Measurements from ENCODE around the gene RANBP10.
"Not testable (repeated sequence)": the region's sequence is repeated elsewhere in the genome, so short reads cannot be mapped to it uniquely, and the experiment has no call there.

RANBP10 gene

DNA sequence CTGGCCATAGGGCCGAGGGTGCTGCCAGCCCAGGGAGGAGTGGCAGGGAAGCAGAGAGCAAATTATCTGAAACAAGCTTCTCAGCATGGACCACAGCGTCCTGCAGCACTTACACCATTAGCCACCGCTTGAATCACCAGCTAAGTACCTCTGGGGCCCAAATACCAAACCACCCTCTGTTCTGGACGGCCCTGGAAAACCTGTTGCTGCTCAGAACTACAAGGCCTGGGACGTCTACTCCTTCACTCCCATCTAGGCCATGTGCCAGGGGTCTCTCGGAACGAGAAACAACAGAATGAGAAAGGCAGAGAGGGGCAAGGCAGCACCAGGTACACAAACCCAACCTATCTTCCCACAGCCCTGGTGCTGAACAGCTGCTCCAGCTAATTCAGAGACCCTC, 47.4 kb downstream of the RANBP10 start:
- no peak overlapping the region for H3K9ac ChIP-seq (ENCODE audit: low read depth, low read length)
- no peaks in the 10 kb centered on the region for H3K9me3 ChIP-seq (replicated peaks; ENCODE audit: low read length)
- no peaks in the 10 kb centered on the region for H3K4me1 ChIP-seq (ENCODE audit: control insufficient read depth, insufficient read depth, low read length)
- no peak overlapping the region for H3K4me3 ChIP-seq (ENCODE audit: low read length)
- no peaks in the 10 kb centered on the region for H3K27me3 ChIP-seq (ENCODE audit: control insufficient read depth, insufficient read depth, low read length)
- H3K36me3 ChIP-seq (ENCODE audit: insufficient read depth, low read length): peaks cover 3% of the 10 kb centered on the region
- no peak overlapping the region for H3K4me2 ChIP-seq (ENCODE audit: low read length)

DNA sequence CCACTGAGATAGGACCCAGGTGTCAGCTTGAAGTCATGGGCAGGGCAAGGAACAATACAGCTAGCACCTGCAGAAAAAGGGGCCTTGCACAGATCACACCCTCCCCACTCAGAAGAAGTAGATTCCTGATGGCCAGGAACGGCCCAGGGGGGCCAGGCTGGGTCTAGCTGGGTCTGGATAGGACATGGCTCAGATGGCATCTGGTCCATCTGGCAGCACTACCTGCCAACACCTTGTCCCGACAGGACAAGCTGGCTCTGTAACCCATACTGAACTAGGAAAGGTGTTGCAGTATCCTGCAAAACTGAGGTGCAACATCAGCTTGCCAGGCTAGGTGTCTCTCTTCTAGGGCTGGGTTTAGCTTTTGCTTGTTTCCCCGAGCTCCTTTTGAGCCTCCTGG, 48.4 kb downstream of the RANBP10 start:
- Histone ChIP-seq H3K4me3 (ENCODE audit: low read length) (no peak overlapping the region), H3K9me3 (replicated peaks; ENCODE audit: low read length) (no peaks in the 10 kb centered on the region), H3K27me3 (ENCODE audit: control insufficient read depth, insufficient read depth, low read length) (no peaks in the 10 kb centered on the region), H3K4me1 (ENCODE audit: control insufficient read depth, insufficient read depth, low read length) (no peaks in the 10 kb centered on the region), H3K36me3 (ENCODE audit: insufficient read depth, low read length) (peaks cover 3% of the 10 kb centered on the region), H3K9ac (ENCODE audit: low read depth, low read length) (no peak overlapping the region), H3K4me2 (ENCODE audit: low read length) (no peak overlapping the region)

DNA sequence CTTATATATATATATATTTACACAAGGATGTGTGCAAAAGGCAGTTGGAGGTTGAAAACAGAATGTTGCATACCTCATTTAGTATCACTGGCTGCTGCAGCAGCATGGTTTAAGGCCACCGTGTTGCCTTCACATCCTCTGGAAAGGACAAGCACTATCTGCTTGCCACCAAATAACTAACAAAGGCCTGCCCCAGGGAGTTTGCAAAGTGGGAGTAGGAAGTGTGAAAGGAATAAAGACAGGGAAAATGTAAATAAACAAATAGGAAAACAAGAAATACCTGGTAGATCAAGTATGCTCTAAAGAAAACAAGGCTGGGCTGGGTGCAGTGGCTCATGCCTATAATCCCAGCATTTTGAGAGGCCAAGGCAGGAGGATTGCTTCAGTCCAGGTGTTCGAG, 53.7 kb downstream of the RANBP10 start:
- Histone ChIP-seq H3K4me3 (ENCODE audit: low read length) (no peak overlapping the region), H3K4me1 (ENCODE audit: control insufficient read depth, insufficient read depth, low read length) (no peaks in the 10 kb centered on the region), H3K4me2 (ENCODE audit: low read length) (no peak overlapping the region), H3K36me3 (ENCODE audit: insufficient read depth, low read length) (no peaks in the 10 kb centered on the region), H3K27me3 (ENCODE audit: control insufficient read depth, insufficient read depth, low read length) (no peaks in the 10 kb centered on the region), H3K9me3 (replicated peaks; ENCODE audit: low read length) (no peaks in the 10 kb centered on the region), H3K9ac (ENCODE audit: low read depth, low read length) (no peak overlapping the region)

DNA sequence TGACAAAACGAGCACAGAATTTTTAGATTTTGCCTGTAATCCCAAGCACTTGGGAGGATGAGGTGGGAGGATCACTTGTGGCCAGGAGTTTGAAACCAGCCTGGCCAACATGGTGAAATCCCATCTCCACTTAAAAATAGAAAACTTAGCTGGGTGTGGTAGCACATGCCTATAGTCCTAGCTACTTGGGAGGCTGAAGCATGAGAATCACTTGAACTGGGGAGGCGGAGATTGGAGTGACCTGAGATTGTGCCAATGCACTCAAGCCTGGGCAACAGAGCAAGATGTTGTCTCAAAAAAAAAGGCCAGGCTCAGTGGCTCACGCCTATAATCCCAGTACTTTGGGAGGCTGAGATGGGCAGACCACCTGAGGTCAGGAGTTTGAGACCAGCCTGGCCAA, 55.0 kb downstream of the RANBP10 start:
- H3K9ac ChIP-seq (ENCODE audit: low read depth, low read length); H3K4me1 ChIP-seq (ENCODE audit: control insufficient read depth, insufficient read depth, low read length); H3K4me3 ChIP-seq (ENCODE audit: low read length); H3K9me3 ChIP-seq (replicated peaks; ENCODE audit: low read length); H3K4me2 ChIP-seq (ENCODE audit: low read length); H3K27me3 ChIP-seq (ENCODE audit: control insufficient read depth, insufficient read depth, low read length); H3K36me3 ChIP-seq (ENCODE audit: insufficient read depth, low read length): not testable (repeated sequence)

DNA sequence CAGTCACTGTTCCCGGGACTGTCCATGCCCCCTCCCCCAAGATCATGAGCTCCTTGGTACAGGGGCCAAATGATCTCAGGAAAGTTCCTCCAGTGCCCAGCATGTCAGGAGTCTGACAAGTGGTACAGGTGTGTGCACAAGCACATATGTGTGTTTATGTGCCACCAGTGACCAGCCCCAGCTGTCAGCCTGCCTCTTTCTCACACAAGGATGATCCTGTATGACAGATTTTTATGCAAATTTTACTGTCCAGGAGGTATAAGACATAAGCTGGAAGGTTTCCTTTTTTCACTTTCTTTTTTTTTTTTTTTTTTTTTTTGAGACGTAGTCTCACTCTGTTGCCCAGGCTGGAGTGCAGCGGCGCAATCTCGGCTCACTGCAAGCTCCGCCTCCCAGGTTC, 55.9 kb downstream of the RANBP10 start:
- H3K9me3 ChIP-seq (replicated peaks; ENCODE audit: low read length): no peaks in the 10 kb centered on the region
- H3K36me3 ChIP-seq (ENCODE audit: insufficient read depth, low read length): no peaks in the 10 kb centered on the region
- no peak overlapping the region for H3K9ac ChIP-seq (ENCODE audit: low read depth, low read length)
- H3K27me3 ChIP-seq (ENCODE audit: control insufficient read depth, insufficient read depth, low read length): no peaks in the 10 kb centered on the region
- H3K4me2 ChIP-seq (ENCODE audit: low read length): no peak overlapping the region
- no peak overlapping the region for H3K4me3 ChIP-seq (ENCODE audit: low read length)
- no peaks in the 10 kb centered on the region for H3K4me1 ChIP-seq (ENCODE audit: control insufficient read depth, insufficient read depth, low read length)

DNA sequence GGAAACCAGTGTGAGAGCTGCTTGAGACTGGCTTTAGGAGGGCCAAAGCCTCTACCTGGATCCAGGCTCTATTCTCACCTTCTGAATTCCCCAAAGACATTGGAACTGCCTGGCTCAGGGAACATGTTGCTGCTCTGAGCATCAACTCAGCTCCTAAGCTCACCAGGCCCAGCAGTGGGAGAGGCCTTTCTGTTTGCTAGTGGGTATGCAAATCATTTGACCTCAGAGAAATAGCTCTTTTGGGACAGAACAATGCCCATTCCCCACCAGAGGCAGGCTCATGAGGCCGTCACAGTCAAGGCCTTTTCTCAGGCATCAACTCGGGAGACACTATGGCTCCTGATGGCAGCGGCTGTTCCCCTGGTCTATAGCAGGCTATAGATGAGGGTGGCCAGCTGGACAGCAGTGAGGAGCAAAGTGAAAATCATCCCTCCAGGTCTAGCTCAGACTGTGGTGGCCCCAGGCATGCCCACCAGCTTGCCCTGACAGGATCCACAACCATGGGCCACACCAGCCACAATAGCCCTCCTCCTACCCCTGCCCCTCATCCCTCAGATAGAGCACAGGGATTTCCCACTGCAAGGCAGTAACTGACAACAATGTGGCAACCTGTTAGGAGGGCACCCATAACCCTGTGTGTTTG, 56.8 kb downstream of the RANBP10 start:
- H3K4me2 ChIP-seq (ENCODE audit: low read length): no peak overlapping the region
- H3K27me3 ChIP-seq (ENCODE audit: control insufficient read depth, insufficient read depth, low read length): no peaks in the 10 kb centered on the region
- no peaks in the 10 kb centered on the region for H3K4me1 ChIP-seq (ENCODE audit: control insufficient read depth, insufficient read depth, low read length)
- H3K36me3 ChIP-seq (ENCODE audit: insufficient read depth, low read length): no peaks in the 10 kb centered on the region
- H3K9me3 ChIP-seq (replicated peaks; ENCODE audit: low read length): no peaks in the 10 kb centered on the region
- H3K9ac ChIP-seq (ENCODE audit: low read depth, low read length): no peak overlapping the region
- no peak overlapping the region for H3K4me3 ChIP-seq (ENCODE audit: low read length)

DNA sequence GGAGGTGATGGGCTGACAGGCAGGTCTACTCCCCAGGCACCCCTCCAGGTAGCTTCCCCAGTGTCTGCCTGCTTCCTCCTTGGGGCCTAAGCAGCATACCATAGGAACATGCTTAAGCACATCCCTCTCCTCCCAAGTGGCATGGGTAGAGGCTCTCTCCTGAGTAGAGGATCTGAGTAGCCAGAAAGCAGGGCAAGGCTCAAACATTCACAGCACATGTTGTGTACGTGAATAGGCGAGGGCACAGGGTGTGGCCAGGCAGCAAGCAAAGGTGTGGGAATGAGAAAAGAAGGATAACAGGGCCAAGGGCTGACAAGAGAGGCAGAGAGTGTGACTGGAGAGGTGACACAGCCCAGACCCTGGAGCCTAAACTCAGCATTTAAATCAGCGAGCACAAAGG, 57.5 kb downstream of the RANBP10 start:
- peaks cover 4% of the 10 kb centered on the region for H3K36me3 ChIP-seq (ENCODE audit: insufficient read depth, low read length)
- no peaks in the 10 kb centered on the region for H3K4me1 ChIP-seq (ENCODE audit: control insufficient read depth, insufficient read depth, low read length)
- no peaks in the 10 kb centered on the region for H3K9me3 ChIP-seq (replicated peaks; ENCODE audit: low read length)
- H3K9ac ChIP-seq (ENCODE audit: low read depth, low read length): no peak overlapping the region
- H3K27me3 ChIP-seq (ENCODE audit: control insufficient read depth, insufficient read depth, low read length): no peaks in the 10 kb centered on the region
- no peak overlapping the region for H3K4me3 ChIP-seq (ENCODE audit: low read length)
- H3K4me2 ChIP-seq (ENCODE audit: low read length): no peak overlapping the region

DNA sequence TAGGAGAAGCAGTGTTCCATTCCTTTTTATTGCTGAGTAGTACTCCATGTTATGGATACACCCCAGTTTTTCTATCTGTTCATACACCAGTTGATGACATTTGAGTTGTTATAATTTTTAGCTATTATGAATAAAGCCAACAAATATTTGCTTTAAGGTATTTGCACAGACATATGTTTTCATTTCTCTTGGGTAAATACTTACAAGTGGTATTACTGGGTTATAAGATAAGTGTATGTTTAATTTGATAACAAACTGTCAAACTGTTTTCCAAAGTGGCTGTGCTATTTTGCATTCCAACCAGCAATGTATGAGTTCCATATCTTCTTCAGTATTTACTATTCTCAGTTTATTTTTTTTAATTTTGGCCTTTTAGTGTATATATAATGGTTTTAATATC, 59.5 kb downstream of the RANBP10 start:
- Histone ChIP-seq H3K27me3 (ENCODE audit: control insufficient read depth, insufficient read depth, low read length) (no peaks in the 10 kb centered on the region), H3K9ac (ENCODE audit: low read depth, low read length) (no peak overlapping the region), H3K4me2 (ENCODE audit: low read length) (no peak overlapping the region), H3K4me3 (ENCODE audit: low read length) (no peak overlapping the region), H3K4me1 (ENCODE audit: control insufficient read depth, insufficient read depth, low read length) (no peaks in the 10 kb centered on the region), H3K9me3 (replicated peaks; ENCODE audit: low read length) (no peaks in the 10 kb centered on the region), H3K36me3 (ENCODE audit: insufficient read depth, low read length) (peaks cover 20% of the 10 kb centered on the region)

DNA sequence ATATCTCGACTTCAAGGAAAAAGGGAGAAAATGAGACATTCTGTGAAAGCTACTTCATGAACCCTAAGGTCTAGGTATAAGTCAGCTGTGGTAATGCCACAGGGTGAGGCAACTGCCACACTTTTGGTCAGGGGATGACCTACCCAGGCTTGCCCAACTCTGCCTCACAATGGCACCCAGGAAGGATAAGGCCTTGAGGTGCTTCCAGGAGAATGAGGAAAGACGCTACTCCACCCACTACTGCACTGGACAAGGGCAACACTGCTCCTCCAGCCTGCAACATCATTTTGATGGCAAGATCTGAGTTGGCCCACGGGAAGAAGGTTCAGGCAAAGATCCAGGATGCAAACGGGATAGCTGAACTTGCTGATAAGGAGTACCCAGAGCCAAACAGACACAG, 65.2 kb downstream of the RANBP10 start:
- no peaks in the 10 kb centered on the region for H3K9me3 ChIP-seq (replicated peaks; ENCODE audit: low read length)
- H3K27me3 ChIP-seq (ENCODE audit: control insufficient read depth, insufficient read depth, low read length): no peaks in the 10 kb centered on the region
- peaks cover 20% of the 10 kb centered on the region for H3K36me3 ChIP-seq (ENCODE audit: insufficient read depth, low read length)
- H3K4me2 ChIP-seq (ENCODE audit: low read length): no peak overlapping the region
- no peak overlapping the region for H3K9ac ChIP-seq (ENCODE audit: low read depth, low read length)
- H3K4me3 ChIP-seq (ENCODE audit: low read length): no peak overlapping the region
- H3K4me1 ChIP-seq (ENCODE audit: control insufficient read depth, insufficient read depth, low read length): no peaks in the 10 kb centered on the region

DNA sequence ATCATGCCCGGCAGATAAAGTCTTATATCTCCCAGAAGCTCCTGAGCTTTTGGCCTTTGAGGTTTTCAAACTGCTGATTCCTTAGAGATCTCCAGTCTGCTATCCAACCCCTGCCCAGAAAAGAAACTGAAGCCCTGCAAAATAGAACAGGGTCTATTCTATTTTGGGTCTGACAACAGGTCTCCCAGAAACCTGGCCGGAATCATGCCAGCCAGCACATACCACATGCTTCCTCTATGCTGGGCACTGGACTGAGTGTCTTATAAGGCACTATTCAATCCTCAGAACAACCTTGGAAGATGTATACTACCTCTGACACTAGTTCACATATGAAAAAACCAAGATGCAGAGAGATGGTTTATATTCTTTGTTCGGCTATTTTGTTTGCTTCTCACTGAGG, 66.0 kb downstream of the RANBP10 start:
- no peaks in the 10 kb centered on the region for H3K4me1 ChIP-seq (ENCODE audit: control insufficient read depth, insufficient read depth, low read length)
- H3K9ac ChIP-seq (ENCODE audit: low read depth, low read length): no peak overlapping the region
- H3K4me2 ChIP-seq (ENCODE audit: low read length): no peak overlapping the region
- H3K27me3 ChIP-seq (ENCODE audit: control insufficient read depth, insufficient read depth, low read length): no peaks in the 10 kb centered on the region
- no peak overlapping the region for H3K4me3 ChIP-seq (ENCODE audit: low read length)
- H3K36me3 ChIP-seq (ENCODE audit: insufficient read depth, low read length): peaks cover 20% of the 10 kb centered on the region
- H3K9me3 ChIP-seq (replicated peaks; ENCODE audit: low read length): no peaks in the 10 kb centered on the region

DNA sequence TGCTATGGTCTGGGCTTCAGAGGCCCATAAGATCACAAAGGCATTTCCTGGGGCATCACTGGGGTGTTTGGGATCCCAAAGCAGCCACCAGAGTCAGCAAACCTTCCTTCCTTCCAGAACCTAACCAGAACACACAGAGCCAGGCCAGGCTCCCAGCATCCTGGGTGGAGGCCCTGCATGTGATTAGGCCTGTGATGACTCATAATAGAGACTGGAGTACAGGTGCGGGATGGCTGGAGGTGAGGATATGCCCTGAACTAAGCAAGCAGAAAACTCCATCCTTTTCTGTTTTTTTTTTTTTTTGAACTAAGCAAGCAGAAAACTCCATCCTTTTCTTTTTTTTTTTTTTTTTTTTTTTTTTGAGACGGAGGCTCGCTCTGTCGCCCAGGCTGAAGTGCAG, 69.5 kb downstream of the RANBP10 start:
- no peak overlapping the region for H3K4me3 ChIP-seq (ENCODE audit: low read length)
- no peak overlapping the region for H3K9ac ChIP-seq (ENCODE audit: low read depth, low read length)
- H3K27me3 ChIP-seq (ENCODE audit: control insufficient read depth, insufficient read depth, low read length): no peaks in the 10 kb centered on the region
- no peaks in the 10 kb centered on the region for H3K9me3 ChIP-seq (replicated peaks; ENCODE audit: low read length)
- no peak overlapping the region for H3K4me2 ChIP-seq (ENCODE audit: low read length)
- peaks cover 5% of the 10 kb centered on the region for H3K36me3 ChIP-seq (ENCODE audit: insufficient read depth, low read length)
- no peaks in the 10 kb centered on the region for H3K4me1 ChIP-seq (ENCODE audit: control insufficient read depth, insufficient read depth, low read length)

DNA sequence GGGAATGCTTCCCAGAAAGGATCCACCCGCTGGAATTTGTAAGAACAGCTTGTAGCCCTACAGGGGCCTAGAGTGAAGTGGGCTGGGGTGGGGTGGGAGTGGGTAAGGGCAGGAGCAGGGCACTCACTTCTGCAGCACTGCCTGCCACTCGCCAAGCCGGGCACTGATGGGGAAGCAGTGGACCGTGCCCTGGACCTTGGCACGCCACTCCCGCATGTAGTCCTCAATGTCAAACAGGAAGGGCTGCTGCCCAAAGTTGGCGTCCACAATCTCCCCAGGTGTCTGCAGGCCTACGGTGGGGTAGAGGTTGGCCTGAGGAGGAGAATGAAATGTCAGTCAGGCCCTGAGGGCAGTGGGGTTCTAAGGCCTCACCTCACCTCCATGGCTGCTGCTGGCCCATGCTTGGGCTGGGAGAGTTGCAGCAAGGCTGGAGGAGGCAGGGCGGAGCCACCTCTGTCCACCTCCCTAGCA, 71.6 kb downstream of the RANBP10 start:
- no peaks in the 10 kb centered on the region for H3K9me3 ChIP-seq (replicated peaks; ENCODE audit: low read length)
- H3K4me3 ChIP-seq (ENCODE audit: low read length): no peak overlapping the region
- H3K4me2 ChIP-seq (ENCODE audit: low read length): no peak overlapping the region
- H3K36me3 ChIP-seq (ENCODE audit: insufficient read depth, low read length): peaks cover 22% of the 10 kb centered on the region
- no peaks in the 10 kb centered on the region for H3K27me3 ChIP-seq (ENCODE audit: control insufficient read depth, insufficient read depth, low read length)
- no peak overlapping the region for H3K9ac ChIP-seq (ENCODE audit: low read depth, low read length)
- H3K4me1 ChIP-seq (ENCODE audit: control insufficient read depth, insufficient read depth, low read length): no peaks in the 10 kb centered on the region
